ENCODE results near the gene ASCC3.

Gene ASCC3

DNA sequence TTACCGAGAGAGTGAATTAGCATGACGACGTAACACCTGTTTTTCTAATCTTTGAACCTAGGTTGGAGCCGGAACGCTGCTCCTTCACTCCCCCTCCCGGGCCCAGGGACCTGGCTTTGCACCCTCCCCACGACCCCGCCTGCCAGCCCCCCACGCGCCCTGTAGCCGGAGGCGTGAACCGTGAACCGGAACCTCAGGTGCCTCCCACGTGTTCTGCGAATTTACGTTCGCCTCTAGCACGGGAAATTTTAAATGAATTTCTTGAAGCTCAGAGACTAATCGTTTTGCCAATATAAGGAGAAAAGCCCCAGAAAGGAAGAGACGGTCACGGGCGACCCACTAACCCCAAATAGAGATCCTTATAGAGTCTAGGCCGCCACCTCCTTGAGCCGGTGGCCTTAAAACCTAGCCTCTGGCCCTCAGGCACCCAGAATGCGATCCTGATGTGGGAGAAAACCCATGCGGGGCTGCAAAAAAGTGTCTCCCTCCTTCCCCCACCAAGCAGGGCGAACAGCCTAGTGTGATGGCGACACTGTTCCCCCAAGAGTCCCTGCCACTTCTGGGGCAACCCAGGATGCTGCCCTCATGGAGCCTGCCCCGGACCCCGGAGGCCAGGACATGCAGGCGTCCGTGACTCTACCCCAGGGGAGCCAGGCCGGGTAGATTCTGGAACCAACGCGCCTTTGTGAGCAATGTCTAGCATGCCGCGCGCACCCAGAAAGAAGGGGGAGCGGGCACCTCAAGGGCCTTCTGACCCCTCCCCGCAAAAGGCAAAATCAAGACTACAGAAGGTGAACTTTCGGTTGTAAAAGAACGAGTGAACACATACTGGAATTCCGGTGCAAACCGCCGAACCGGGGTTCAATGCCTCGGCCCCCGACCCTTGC, 413.8 kb downstream of the ASCC3 start:
- DNase-seq (ENCODE audit: low spot score): no peak

DNA sequence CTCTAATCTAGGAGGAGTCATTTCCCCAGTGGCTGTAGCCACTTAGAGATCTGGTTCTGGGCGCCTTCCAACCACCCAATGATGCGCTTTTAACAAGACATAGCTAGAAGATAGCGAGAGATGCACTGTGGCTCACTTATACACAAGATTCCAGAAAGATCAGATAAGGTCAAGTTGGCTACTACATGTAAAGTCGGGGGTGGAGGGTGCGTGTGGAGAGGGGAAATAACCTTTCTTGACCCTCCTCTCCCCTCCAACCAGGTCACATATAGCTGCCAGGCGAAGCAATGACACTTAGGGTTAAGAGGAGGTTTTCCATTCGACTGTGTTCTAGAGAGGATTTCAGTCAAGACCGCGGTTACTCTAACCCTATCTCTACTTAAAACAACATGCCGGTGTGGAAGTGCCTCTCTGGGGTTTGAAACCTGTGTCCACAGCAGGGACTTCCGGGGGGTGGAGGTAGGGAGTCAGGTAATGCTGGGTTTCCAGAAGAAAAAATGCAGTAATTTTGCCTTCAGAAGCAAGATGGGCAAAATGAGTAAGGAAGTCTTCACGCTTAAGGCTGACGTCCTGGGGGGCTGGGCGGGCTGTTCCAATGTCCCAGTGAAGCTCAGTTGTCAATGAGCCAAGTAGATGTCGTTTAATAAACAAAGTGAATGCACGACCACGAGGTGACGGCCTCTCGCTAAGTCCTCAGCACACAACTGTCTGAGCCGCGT, 414.6 kb downstream of the ASCC3 start:
- no peak for DNase-seq (ENCODE audit: low spot score)

DNA sequence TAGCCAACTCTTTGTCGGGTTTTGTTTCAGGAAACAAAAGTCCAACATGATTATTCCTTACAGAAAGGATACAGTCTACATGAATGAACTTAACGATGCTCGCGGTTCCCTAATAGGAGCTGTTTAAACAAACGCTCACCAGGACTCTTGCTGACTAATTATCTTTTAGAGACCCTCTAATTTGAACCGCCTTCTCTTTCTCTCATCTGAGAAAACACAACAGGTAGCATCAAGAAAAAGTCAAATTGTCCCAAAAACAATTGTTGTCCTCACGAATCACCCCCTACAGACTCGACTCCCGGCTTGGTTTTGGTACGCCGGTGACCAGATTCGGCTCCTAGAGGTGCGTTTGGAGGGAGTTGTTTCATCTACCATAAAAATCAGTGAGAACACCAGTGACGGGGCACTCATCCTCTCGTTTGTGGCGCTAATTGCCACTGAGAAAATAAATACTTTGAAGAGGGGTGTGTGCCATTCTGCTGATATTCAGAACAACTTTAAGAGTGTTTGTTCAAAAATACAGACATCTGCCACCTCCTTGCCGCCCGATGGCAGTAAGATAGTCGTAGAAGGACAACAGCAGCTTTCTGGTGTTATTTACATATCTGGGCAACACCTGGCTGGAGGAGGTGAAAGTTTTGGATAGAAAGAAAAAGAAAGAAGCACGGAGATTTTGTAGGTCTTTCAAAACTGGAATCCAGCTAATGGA, 415.3 kb downstream of the ASCC3 start:
- DNase-seq (ENCODE audit: low spot score): no peak

DNA sequence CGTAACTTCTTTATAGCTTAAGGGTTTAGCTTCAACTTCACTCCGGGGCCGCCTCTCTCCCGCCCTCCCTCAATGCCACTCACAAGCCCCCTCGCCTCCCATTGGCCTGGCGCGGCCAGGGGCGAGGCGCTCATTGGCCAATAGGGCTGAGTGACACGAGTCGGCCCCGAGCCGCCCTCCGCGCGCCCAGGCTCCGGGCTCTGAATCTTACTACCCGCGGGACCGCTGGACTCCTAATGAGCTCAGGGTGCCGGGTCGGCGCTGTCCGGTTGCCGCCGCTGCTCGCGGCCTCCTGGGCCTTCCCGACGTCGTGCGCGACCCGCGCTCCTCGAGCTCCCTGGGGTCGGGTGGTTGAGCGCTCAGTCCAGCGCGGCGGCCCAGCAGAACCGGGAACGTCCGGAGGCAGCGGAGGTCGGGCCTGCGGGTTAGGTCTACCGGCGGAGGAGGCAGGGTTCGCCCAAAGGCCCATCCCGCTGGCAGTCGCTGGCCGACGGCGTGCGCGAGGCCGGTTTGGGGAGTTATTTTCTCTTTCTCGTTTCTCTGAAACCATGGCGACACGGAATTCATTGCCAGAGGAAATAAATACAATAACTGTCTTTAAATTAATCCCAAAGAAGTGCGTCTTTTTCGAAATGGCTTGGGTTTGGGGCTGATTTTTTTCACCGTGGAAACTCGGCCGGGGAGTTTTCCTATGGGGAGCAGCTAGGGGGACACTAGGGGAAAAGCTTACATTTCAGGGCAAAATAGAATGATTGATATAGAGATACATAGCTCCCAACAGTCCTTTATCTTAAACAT, 416.0 kb downstream of the ASCC3 start, which contains the start of gene SIM1:
Gene SIM1 (minus strand): TSS at position 19 of the 798 bp plus-strand sequence. CDS start 1,453 bp downstream, outside the sequence.
- DNase-seq (ENCODE audit: low spot score): no peak

DNA sequence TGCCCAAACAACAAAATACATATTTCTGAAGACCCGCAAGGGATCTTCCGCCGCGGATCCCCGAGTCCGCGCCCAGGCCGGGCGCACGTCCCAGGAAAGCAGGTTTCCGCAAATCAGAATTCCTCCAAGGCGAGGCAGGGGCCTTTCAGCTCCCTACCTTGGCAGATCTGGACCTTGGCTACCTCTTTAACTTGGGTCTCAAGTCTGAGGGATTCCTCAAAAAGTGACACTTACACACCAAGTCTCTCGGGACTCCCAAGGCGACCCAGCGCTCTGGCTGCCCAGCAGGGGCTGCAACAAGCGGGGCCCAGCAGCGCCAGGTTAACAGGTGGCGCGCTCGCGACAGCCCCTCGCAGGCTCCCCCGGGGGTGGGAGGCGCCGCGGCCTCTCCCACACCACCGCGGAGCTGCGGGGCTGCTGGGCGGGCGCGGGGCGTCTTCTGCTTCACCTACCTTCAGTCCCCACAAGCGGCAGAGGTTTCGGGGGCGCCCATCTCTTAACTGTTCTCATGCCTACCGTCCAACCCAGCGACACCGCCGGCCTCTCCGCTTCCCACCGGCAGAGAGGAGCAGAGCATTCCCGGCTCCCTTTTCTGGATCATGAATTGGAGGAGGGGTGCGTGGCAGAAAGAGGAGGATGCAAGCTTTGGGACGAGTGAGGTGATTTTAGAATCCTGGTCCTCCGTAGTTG, 416.8 kb downstream of the ASCC3 start:
- no peak for DNase-seq (ENCODE audit: low spot score)

DNA sequence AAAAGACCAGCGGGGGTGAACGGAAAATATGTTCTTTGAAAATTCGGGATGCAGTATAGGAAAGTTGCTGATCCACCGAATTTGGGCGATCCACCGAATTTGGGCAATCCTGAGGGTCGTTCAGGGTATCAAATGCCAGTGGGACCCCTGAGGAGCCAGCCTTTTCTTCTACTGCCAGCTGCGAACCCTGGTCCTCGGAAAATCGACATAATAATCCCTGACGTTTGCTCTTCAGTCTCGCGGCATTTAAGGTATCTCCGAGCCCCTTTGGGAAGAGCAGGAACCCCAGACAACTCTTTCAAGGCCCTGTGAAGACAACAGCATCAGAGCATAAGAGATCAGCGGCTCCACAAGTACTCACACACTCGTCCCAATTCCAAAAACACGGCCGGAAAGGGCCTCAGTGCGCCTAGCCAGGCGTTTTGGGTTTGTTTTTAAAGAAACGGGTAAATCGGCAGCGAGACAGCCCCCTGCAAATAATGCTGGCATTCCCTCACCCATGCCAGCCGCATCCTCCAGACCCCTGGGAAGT, 417.4 kb downstream of the ASCC3 start:
- no peak for DNase-seq (ENCODE audit: low spot score)

DNA sequence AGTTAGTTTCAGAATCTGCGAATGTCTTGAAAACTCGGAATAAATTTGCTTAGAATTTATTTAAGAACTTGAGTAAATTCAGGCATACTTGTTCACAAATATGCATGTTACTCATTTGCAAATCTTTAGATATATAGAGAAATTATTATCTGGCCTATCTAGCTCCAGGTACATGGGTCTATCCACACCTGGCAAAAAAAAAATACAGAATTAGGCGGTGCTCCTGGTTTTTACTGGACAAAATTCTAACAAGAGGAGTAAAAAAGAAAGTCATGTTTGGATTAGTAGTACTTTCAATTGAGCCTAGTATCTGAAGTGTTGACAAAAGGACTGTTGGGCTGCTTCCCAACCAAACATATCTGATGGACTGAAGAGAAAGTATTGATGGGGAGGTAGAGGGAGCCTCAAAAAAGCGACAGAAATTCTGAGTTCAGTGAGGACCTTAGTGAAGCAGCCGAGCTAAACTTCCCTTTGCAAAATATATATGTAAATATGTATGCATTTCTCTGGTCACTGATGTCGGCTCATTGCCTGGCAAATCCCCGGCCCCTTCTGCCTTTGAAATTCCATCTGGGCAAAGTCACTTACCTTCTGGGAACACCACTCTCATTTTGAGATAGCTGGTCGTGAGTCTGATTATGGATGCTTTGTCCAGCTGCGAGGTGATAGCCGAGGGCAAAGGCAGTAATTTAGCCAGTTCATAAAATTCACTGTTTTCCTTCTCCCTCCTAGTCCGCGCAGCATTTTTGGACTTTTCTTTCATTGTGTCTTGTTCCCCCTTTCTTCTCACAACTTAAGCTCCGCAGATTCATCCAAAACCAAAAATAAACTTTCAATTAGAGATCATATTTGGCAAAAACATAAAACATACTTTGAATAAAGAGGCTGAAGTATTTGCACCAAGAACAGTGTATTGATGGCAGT, 418.2 kb downstream of the ASCC3 start:
- no peak for DNase-seq (ENCODE audit: low spot score)

DNA sequence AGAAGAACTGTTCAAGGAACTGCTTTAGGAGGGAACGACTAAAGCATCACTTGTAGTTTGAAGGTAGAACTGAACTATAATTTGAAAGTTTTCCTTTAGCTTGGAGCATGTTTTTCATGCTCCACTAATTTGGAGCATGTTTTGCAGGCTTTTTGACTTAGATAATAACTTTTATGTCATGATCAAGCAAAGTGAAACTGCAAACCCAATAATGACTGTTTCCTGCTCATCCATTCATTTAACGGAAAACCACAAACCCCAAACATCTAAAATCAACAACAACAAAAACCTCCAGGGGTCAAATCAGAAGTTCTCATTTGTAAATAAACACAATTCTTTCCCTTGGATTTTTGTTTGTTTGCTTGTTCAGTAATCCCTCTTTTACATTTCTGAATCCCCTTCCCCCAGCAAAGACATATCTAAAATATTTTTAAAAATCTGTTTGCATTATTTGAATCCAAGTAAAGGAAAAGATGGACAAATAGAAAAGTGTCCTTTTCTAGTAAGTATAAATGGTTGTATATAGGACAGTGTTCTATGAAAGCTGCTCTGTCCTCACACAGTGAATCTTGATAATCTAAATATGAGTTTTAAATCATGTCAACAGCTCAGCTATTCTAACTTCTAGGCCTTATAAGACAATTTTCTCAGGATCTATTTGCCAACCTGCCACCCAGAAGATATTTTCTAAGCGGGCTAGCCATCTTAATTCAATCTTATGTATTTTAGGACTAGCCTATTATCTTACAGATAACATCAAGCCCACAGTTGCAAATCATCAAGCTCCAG, 419.0 kb downstream of the ASCC3 start:
- no peak for DNase-seq (ENCODE audit: low spot score)

DNA sequence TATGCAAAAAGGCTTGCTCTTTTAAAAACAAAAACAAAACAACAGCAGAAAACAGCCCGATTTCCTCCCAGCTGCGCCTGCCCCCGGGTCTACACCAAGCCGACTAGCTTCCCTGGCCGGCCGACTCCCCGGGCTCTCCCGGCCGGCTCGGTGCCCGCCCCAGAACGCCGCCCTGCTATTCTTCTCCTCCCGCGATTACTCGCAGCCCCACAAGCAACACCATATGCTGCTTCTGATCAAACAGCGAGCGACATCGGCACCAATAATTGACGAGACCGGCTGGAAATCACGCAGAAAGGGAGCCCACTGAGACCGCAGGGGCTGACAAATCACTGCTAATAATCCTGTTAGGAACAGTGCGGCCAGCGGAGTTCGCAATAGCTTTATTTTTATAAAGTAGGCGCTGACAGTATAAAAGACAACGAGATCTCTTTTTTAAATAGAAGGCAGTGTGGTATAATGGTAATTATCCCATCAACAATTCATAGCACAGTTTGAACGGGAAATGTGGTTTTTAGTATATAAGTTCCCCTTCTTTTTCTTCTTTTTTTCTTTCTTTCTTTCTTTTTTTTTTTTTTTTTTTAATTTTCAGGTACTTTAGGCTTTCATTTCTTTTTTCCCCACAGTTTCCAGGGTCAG, 419.7 kb downstream of the ASCC3 start:
- no peak for DNase-seq (ENCODE audit: low spot score)

DNA sequence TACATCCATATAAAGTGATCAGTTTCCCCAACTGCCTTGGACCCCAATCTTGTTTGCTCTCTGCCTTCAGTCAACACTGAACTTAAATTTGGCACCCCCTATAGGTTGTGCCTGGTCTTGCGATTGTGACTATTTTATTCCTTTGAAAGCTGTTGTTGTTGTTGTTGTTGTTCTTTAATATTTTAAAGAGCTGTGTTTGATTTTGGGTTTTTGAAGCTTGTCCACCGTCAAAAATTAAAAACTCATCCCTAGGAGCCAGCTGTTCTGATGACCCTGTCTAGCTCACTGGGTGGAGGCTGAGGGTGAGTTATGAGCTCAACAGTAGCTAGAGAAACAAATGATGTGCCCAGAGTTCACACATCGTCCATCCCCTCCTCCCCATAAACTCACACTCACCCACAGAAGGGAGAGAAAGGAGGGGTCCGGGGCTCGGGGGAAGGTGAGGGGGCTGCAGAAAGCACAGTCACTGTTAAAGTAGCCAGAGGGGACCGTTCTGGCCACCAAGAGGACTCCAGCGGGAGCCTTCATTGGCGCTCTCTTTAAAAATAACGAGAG, 420.4 kb downstream of the ASCC3 start:
- no peak for DNase-seq (ENCODE audit: low spot score)

DNA sequence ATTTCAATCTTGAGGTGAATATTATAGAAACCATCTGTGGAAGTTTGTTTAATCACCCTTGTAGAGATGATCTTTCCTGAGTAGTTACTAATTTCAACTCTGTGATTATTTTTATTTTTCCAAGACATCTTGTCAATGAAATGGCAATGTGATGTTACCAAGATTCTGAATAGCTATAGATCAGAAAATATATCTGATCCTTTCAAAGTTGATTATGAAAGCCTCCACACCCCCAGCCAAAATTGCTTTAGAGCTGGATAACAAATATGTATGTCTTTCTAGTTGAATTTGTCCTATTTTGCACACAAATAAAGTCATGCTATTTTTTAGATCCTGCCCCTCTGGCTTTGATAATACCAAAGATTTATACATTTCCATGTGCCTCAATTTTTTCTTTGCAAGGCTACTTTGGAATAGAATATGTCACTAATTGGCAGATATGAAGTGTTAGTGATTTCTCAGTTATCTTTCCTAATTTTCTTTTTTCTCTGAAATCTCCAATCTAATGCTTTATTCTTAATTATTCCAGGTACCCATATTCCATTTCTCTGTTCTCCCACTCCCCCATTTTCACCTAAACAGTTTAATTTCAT, 421.4 kb downstream of the ASCC3 start:
- DNase-seq (ENCODE audit: low spot score): no peak

DNA sequence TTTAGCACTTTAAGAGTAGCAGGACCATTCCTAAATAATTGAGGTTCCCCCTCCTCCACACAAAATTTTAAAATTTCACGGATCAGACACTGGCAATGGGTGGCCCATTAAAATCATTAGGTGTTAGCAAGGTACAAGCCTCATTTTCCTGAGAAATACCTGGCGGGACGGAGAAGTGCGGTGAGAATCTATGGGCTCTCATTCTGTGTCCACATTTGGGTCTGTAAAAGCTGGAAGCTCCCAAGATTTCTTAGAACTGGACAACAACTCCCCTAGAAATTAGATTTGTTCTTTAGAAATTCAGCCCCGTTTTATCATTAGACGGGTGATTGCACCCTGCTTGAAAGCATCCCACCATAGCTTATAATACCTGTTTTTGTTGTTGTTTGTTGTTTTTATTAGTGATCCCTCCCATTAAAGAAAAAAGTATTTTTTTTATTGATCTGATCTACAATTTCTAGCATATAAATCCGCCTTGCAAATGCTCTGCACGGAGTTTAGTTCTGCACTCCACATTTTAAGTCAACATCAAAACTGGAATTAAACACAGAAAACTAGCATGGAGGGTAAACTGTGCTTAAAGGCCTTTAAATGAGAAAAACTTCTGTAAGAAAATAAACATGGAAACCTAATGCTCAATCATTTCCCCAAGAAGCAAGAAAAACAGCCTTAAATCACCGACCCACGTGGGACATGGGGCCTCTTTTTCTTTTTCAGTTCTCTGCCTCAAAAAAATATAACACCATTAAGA, 422.1 kb downstream of the ASCC3 start:
- no peak for DNase-seq (ENCODE audit: low spot score)
